MM.1S (cell line): ENCODE data around the gene MPP1.

Experiments
- CTCF ChIP-seq: fragments of 300-600 bp; sonication (generic); IDR thresholded peaks from 2 replicates; pipeline ENCODE4 v1.5.1; 2016; ENCODE audit warnings: antibody characterized with exemption, low read length, mixed read lengths
- EZH2 ChIP-seq: fragments of 300-600 bp; sonication (generic); optimal IDR thresholded peaks from 2 replicates; pipeline ENCODE3; 2017; ENCODE audit warnings: low read depth, mild to moderate bottlenecking, antibody characterized with exemption, low read length, mixed read lengths

GRCh38 chrX:154797006-154797405 is 8.3 kb downstream of the MPP1 start:
- no peak for TF ChIP-seq CTCF
- no peak for TF ChIP-seq EZH2
